Panc1 (cell line): ENCODE measurements around the gene NPIPB12.
"Not testable (repeated sequence)": the region's sequence is repeated elsewhere in the genome, so short reads cannot be mapped to it uniquely, and the experiment has no call there.

Experiments
- CTCF ChIP-seq: fragments of 450-650 bp; IDR thresholded peaks from 2 replicates; pipeline ENCODE4 v1.5.1; 2017; ENCODE audit warnings: mild to moderate bottlenecking
- POLR2AphosphoS5 ChIP-seq: IDR thresholded peaks from 2 replicates; pipeline ENCODE4 v1.6.1; 2012; ENCODE audit warnings: mild to moderate bottlenecking, low read depth, low read length, moderate library complexity
- REST ChIP-seq, 2 experiments: IDR thresholded peaks; 2 replicates each; pipeline ENCODE4 v1.6.1; 2011 to 2012; ENCODE audit warnings: low read depth in 2 of 2, control low read depth in 1 of 2, low read length in 1 of 2, mild to moderate bottlenecking in 1 of 2, moderate library complexity in 1 of 2; ENCODE audit not compliant: insufficient read depth in 1 of 2
- SIN3A ChIP-seq: IDR thresholded peaks from 2 replicates; pipeline ENCODE4 v1.6.1; 2012; ENCODE audit warnings: low read depth, mild to moderate bottlenecking, low read length, moderate library complexity, borderline replicate concordance; ENCODE audit not compliant: insufficient read depth
- TCF7L2 ChIP-seq: IDR thresholded peaks from 2 replicates; pipeline ENCODE4 v1.6.1; 2011; ENCODE audit warnings: mild to moderate bottlenecking, low read depth, low read length, inconsistent platforms

GRCh38 chr16:29454269-29454668 lies 51.9 kb downstream of the NPIPB12 start, which contains the start of the genes BOLA2 and SLX1B:
- not testable (repeated sequence) for TF ChIP-seq CTCF; SIN3A; REST (IDR thresholded peaks at IDR 0.05; ENCODE audit: insufficient read depth in 1 of 2, low read depth in 2 of 2, low read length in 1 of 2); POLR2AphosphoS5; TCF7L2
